K562 treated with DMSO at 1 percent for 4 hours (cell line): Measurements from ENCODE around the gene LPCAT4. TPM values are rescaled to one million over a fixed set of nuclear protein-coding genes. Genes with fewer than 3 reads are reported as not detected.

Source experiments
- total RNA-seq: library from RNA; unstranded; fragments of 300-600 nt; gene quantifications from 2 replicates; pipeline ENCODE4 v1.2.3, GENCODE V29; 2022; ENCODE audit not compliant: insufficient read depth

Gene LPCAT4
- total RNA-seq, result 17.2 and 28.2 TPM in 2 replicates

GRCh38 chr15:34367101-34368081 lies at the start of gene LPCAT4:
Gene LPCAT4, minus strand, starts transcription at chr15:34367196. Its CDS starts 96 bp downstream, at chr15:34367100.

GRCh38 chr15:34342737-34343575 lies 24.0 kb downstream of the LPCAT4 start, which contains the start of the genes NOP10 and NUTM1:
Gene NOP10, minus strand, starts transcription at chr15:34343136. Its CDS starts 63 bp downstream, at chr15:34343073.
Gene NUTM1, plus strand, starts transcription at chr15:34343315. Its CDS starts 382 bp downstream, at chr15:34343697.

GRCh38 chr15:34337557-34338306 lies 29.3 kb downstream of the LPCAT4 start, which contains the start of gene SLC12A6:
Gene SLC12A6, minus strand, starts transcription at chr15:34337781. Its CDS starts 1,101 bp downstream, at chr15:34336680.

Other genes with a start within 250 kb of the LPCAT4 start
- 8.6 and 9.2 TPM in 2 replicates for gene KATNBL1, start 157.1 kb downstream of the LPCAT4 start, total RNA-seq
- gene EMC4, start 142.2 kb downstream of the LPCAT4 start, total RNA-seq, result 90.0 and 110 TPM in 2 replicates
- gene SLC12A6, start 29.4 kb downstream of the LPCAT4 start, total RNA-seq, result 6.0 and 9.7 TPM in 2 replicates
- gene NOP10, start 24.1 kb downstream of the LPCAT4 start, total RNA-seq, result 319 and 325 TPM in 2 replicates
- not detected in 2 replicates for gene NUTM1, start 23.9 kb downstream of the LPCAT4 start, total RNA-seq
- gene GOLGA8A, start 70.6 kb upstream of the LPCAT4 start, total RNA-seq, result 17.6 and 51.2 TPM in 2 replicates
- gene GOLGA8B, start 216.5 kb upstream of the LPCAT4 start, total RNA-seq, result 29.8 and 81.2 TPM in 2 replicates